Measurements from ENCODE around the gene WDR1.

WDR1 gene

DNA sequence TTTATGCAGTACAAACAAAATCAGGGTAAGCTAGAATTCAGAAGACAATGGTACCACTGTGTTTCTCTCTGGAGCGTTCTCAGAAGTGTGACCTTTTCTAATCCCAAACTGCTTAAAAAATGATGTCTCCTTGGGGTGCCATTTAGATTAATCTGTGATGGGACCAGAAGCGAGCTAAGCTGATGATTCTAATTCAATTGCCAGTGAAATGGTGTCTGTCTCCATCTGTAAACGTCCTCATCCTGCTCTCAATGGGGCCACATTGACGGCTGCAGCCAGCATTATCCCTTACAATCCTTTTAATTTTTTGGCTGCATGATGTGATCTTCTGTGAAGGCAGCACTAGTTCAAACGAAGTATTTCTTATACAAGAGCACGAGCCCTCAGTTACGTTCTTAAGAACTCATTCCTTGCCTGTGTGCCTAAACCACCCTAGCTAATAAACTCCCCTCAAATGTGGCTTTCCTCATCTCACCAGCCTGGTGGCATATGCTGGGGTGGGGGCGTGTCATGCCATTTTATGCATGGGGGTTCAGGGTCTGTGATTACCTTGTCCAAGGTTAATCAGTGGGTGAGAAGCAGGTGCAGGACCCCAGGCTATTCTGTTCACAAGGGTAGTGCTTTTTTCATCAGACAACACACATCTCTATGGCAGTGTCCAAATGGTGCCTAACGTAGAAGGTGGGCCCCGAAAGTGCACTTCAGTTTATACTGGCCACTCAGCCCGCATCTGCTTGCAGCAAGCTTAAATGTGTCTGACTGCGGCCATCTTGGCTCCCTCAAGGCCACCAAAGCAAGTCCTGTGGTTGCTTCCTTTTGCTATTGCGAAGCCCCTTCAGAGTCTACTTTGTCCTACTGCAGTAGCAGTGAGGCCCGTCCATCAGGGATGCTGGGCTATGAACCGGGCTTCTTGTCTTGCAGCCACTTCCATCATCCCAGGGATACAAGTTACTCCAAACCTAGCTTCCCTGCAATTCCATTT is 49.6 kb downstream of the WDR1 start:
- no peaks in the 10 kb centered on the region for H3K9me3 ChIP-seq (ENCODE audit: control insufficient read depth in 2 of 2, low read length in 2 of 2)
- no peaks in the 10 kb centered on the region for H3K4me1 ChIP-seq (ENCODE audit: control insufficient read depth in 2 of 2, insufficient read depth in 2 of 2, low read length in 2 of 2)
- H3K27me3 ChIP-seq (ENCODE audit: control insufficient read depth in 2 of 2, insufficient read depth in 2 of 2, low read length in 2 of 2): no peaks in the 10 kb centered on the region
- H3K36me3 ChIP-seq (ENCODE audit: control insufficient read depth in 2 of 2, insufficient read depth in 2 of 2, low read length in 2 of 2): peaks cover 12 to 24% of the 10 kb centered on the region in 2 donors
- no peak overlapping the region for H3K9ac ChIP-seq (ENCODE audit: low read depth in 1 of 2, low read length in 2 of 2)
- H3K27ac ChIP-seq (ENCODE audit: low read depth in 2 of 2, low read length in 2 of 2): no peak overlapping the region
- H3K4me3 ChIP-seq (ENCODE audit: low read length in 2 of 2): no peak overlapping the region

DNA sequence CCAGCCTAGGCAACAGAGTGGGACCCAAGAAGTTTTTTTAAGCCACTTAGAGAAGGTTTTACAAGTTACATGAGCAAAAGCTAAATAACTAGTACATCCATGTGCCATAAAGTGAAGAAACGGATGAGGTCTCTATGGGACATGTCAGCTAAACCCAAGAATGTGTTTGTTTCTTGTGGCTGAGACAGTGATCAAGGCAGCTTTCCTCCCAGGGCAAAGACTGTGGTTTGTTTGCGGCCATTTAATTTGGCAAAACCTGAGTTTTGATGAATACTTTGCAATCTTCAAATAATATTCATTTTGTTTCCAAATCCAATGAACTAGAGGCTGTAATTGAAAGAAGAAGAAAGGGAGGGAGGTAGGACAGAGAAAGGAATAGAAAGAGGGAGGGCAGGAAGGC is 50.4 kb downstream of the WDR1 start:
- no peaks in the 10 kb centered on the region for H3K9me3 ChIP-seq (ENCODE audit: control insufficient read depth in 2 of 2, low read length in 2 of 2)
- H3K27me3 ChIP-seq (ENCODE audit: control insufficient read depth in 2 of 2, insufficient read depth in 2 of 2, low read length in 2 of 2): no peaks in the 10 kb centered on the region
- no peak overlapping the region for H3K4me3 ChIP-seq (ENCODE audit: low read length in 2 of 2)
- peaks cover 12 to 24% of the 10 kb centered on the region in 2 donors for H3K36me3 ChIP-seq (ENCODE audit: control insufficient read depth in 2 of 2, insufficient read depth in 2 of 2, low read length in 2 of 2)
- H3K9ac ChIP-seq (ENCODE audit: low read depth in 1 of 2, low read length in 2 of 2): no peak overlapping the region
- H3K4me1 ChIP-seq (ENCODE audit: control insufficient read depth in 2 of 2, insufficient read depth in 2 of 2, low read length in 2 of 2): no peaks in the 10 kb centered on the region
- no peak overlapping the region for H3K27ac ChIP-seq (ENCODE audit: low read depth in 2 of 2, low read length in 2 of 2)

DNA sequence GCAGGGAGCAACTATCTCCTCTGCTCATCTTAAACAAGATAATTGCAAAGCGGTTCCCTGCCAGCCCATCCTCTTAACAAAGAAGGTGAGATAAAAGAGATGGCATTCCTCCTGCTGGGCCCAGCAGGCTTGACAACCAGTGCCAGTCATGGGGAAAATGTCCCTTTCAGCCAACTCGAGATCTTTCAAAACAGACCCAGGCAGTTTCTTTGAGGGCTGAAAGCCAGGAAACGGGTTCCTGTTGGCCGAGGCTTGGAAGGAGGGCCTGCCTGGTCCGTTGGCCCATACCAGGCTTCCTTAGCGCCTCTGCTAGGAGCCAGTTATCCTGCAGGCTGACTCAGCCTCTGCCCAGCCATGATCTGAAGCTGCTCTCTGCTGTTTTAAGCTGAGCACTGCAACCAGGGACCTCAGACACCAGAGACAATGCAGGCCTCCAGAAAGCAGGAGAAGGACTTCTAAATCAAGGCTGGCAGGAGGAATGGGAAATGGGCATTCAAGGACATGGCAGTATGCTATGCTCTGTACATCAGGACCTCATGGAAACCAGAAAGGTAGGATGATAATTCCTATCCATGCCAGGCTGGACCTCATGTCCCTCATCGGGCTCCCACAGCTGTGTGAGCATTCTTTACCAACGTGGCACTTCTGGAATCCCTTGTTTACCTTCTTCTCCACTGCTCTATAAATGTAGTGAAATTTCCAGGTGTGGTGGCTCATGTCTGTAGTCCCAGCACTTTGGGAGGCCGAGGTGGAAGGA is 52.9 kb downstream of the WDR1 start:
- Histone ChIP-seq H3K9ac (ENCODE audit: low read depth in 1 of 2, low read length in 2 of 2) (no peak overlapping the region), H3K4me3 (ENCODE audit: low read length in 2 of 2) (no peak overlapping the region), H3K36me3 (ENCODE audit: control insufficient read depth in 2 of 2, insufficient read depth in 2 of 2, low read length in 2 of 2) (peaks cover 9 to 15% of the 10 kb centered on the region in 2 donors), H3K4me1 (ENCODE audit: control insufficient read depth in 2 of 2, insufficient read depth in 2 of 2, low read length in 2 of 2) (no peaks in the 10 kb centered on the region), H3K27me3 (ENCODE audit: control insufficient read depth in 2 of 2, insufficient read depth in 2 of 2, low read length in 2 of 2) (no peaks in the 10 kb centered on the region), H3K27ac (ENCODE audit: low read depth in 2 of 2, low read length in 2 of 2) (no peak overlapping the region), H3K9me3 (ENCODE audit: control insufficient read depth in 2 of 2, low read length in 2 of 2) (no peaks in the 10 kb centered on the region)

DNA sequence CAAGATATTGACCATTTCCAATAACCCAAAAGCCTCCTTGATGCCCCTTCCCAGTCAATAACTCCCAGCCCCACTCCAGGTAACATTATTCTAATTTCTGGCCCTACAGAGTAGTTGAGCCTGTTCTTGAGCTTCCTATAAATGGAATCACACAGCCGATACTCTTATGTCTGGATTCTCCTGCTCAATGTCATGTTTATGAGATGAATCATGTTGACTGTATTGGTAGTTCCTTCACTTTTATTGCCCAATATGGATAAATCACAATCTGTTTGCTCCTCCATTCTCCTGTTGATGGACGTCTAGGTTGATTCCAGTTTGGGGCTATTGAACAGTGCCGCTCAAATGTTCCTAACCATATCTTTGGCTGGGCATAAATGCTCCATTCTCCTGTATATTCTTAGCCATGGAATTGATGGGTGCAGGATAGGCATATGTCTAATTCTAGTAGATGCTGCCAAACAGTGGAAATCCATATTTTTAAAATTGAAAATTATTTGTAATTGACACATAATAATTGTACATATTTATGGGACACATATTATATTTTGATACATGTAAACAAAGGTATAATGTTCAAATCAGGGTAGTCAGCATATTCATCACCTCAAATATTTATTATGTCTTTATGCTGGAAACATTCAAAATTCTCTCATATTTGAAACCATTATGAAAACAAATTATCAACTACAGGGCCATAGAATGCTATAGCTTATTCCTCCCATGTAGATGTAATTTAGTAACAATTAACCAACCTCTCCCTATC is 54.8 kb downstream of the WDR1 start:
- Histone ChIP-seq H3K4me1 (ENCODE audit: control insufficient read depth in 2 of 2, insufficient read depth in 2 of 2, low read length in 2 of 2) (no peaks in the 10 kb centered on the region), H3K9me3 (ENCODE audit: control insufficient read depth in 2 of 2, low read length in 2 of 2) (no peaks in the 10 kb centered on the region), H3K9ac (ENCODE audit: low read depth in 1 of 2, low read length in 2 of 2) (no peak overlapping the region), H3K4me3 (ENCODE audit: low read length in 2 of 2) (no peak overlapping the region), H3K27ac (ENCODE audit: low read depth in 2 of 2, low read length in 2 of 2) (no peak overlapping the region), H3K27me3 (ENCODE audit: control insufficient read depth in 2 of 2, insufficient read depth in 2 of 2, low read length in 2 of 2) (no peaks in the 10 kb centered on the region), H3K36me3 (ENCODE audit: control insufficient read depth in 2 of 2, insufficient read depth in 2 of 2, low read length in 2 of 2) (peaks cover 3 to 4% of the 10 kb centered on the region in 2 donors)

DNA sequence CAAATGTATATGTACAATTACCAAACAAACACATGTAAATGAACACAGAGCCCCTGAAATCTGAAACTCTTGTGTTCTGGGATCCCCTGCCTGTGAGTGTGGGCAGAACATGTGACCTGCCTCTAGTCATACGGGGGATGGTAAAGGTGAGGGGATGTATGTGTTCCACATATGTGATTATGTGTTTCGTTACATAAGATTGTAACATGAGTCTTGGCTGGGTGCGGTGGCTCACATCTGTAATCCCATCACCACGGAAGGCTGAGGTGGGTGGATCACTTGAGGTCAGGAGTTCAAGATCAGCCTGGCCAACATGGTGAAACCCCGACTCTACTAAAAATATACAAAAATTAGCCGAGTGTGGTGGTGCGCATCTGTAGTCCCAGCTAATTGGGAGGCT is 58.2 kb downstream of the WDR1 start:
- no peaks in the 10 kb centered on the region for H3K4me1 ChIP-seq (ENCODE audit: control insufficient read depth in 2 of 2, insufficient read depth in 2 of 2, low read length in 2 of 2)
- H3K27ac ChIP-seq (ENCODE audit: low read depth in 2 of 2, low read length in 2 of 2): no peak overlapping the region
- H3K36me3 ChIP-seq (ENCODE audit: control insufficient read depth in 2 of 2, insufficient read depth in 2 of 2, low read length in 2 of 2): no peaks in the 10 kb centered on the region
- H3K9ac ChIP-seq (ENCODE audit: low read depth in 1 of 2, low read length in 2 of 2): no peak overlapping the region
- H3K9me3 ChIP-seq (ENCODE audit: control insufficient read depth in 2 of 2, low read length in 2 of 2): no peaks in the 10 kb centered on the region
- no peaks in the 10 kb centered on the region for H3K27me3 ChIP-seq (ENCODE audit: control insufficient read depth in 2 of 2, insufficient read depth in 2 of 2, low read length in 2 of 2)
- H3K4me3 ChIP-seq (ENCODE audit: low read length in 2 of 2): no peak overlapping the region

DNA sequence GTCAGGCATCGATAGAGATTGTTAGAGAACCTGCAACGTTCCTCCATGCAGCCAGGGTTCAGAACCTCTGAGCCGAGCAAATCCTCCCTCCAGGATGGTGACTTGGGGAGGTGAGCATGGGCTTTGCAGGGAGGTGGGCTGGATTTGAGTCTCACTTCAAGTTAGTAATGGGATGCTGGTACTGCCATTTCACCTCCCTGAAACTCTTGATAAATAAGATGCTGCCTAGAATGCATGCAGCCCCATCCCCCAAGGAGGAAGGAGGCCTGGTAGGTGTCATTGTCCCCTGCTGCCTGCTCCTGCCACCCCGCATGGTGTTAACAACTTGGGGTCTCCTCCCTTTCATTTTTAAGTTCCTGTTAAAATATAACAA is 59.6 kb downstream of the WDR1 start:
- Histone ChIP-seq H3K4me3 (ENCODE audit: low read length in 2 of 2) (no peak overlapping the region), H3K9me3 (ENCODE audit: control insufficient read depth in 2 of 2, low read length in 2 of 2) (no peaks in the 10 kb centered on the region), H3K4me1 (ENCODE audit: control insufficient read depth in 2 of 2, insufficient read depth in 2 of 2, low read length in 2 of 2) (no peaks in the 10 kb centered on the region), H3K9ac (ENCODE audit: low read depth in 1 of 2, low read length in 2 of 2) (no peak overlapping the region), H3K36me3 (ENCODE audit: control insufficient read depth in 2 of 2, insufficient read depth in 2 of 2, low read length in 2 of 2) (no peaks in the 10 kb centered on the region), H3K27me3 (ENCODE audit: control insufficient read depth in 2 of 2, insufficient read depth in 2 of 2, low read length in 2 of 2) (no peaks in the 10 kb centered on the region), H3K27ac (ENCODE audit: low read depth in 2 of 2, low read length in 2 of 2) (no peak overlapping the region)

DNA sequence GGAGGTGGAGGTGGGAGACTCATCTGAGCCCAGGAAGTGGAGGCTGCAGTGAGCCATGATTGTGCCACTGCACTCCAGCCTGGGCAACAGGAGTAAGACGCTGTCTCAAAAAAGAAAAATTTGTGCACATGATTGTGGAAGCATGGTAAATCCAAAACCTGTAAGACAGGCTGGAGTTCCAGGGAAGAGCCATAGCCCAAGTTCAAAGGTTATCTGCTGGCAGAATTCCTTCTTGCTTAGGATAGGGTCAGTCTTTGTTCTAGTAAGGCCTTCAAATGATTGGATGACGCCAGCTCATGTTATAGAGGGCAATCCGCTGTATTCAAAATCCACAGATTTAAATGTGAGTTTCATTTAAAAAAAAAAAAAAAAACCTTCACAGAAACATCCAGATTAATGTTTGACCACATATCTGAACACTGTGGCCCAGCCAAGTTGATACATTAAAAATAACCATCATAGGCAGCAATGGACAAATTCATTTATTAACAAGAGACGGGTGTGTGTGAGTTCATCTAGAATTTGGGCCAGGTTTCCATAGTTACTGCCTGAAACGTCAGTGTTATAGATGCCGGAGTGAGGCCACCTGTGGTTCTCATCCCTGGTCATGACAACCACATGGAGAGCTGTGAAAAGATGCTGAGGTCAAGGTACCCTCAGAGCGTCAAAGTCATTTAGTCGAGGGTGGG is 60.1 kb downstream of the WDR1 start:
- H3K27ac ChIP-seq (ENCODE audit: low read depth in 2 of 2, low read length in 2 of 2): no peak overlapping the region

DNA sequence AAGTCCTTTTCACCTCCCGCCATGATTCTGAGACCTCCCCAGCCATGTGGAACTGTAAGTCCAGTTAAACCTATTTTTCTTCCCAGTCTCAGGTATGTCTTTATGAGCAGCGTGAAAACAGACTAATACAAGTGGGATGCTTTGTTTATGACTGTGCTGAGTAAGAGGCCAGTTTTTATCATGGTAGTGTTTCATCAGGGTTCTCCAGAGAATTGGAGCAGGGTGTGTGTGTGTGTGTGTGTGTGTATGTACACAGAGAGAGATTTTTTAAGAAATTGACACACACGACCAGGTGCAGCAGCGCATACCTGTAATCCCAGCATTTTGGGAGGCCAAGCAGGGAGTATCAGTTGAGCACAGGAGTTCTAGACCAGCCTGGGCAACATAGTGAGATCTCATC is 60.7 kb downstream of the WDR1 start:
- H3K9ac ChIP-seq (ENCODE audit: low read depth in 1 of 2, low read length in 2 of 2): no peak overlapping the region
- no peak overlapping the region for H3K4me3 ChIP-seq (ENCODE audit: low read length in 2 of 2)

More for the DNA sequence above, 60.1 kb downstream of the WDR1 start:
- Histone ChIP-seq H3K4me1 (ENCODE audit: control insufficient read depth in 2 of 2, insufficient read depth in 2 of 2, low read length in 2 of 2) (no peaks in the 10 kb centered on the region), H3K4me3 (ENCODE audit: low read length in 2 of 2) (no peak overlapping the region), H3K9ac (ENCODE audit: low read depth in 1 of 2, low read length in 2 of 2) (no peak overlapping the region), H3K9me3 (ENCODE audit: control insufficient read depth in 2 of 2, low read length in 2 of 2) (no peaks in the 10 kb centered on the region), H3K36me3 (ENCODE audit: control insufficient read depth in 2 of 2, insufficient read depth in 2 of 2, low read length in 2 of 2) (no peaks in the 10 kb centered on the region), H3K27me3 (ENCODE audit: control insufficient read depth in 2 of 2, insufficient read depth in 2 of 2, low read length in 2 of 2) (no peaks in the 10 kb centered on the region)

DNA sequence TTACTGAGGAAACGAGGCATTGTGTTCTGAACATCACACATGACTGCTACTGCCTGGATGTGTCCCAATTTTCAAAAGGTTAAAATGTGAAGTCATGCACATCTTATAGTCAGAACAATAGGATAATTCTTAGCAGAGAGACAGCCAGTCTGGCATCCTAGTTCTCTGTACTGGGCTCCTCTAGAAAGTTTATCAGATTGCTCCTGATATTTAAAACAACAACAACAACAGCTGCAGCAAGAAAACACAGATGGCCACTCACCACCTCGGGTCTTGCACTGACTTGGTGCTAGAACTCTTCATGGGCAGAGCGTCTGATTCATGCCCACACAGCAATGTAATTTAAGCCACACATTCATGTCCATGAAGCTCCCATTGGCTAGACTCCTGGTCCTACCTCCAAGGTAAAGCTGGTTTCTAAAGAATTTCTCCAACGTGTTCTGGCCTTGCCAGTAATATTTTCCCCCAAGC is 62.0 kb downstream of the WDR1 start:
- no peak overlapping the region for H3K4me3 ChIP-seq (ENCODE audit: low read length in 2 of 2)
- H3K27ac ChIP-seq (ENCODE audit: low read depth in 2 of 2, low read length in 2 of 2): no peak overlapping the region
- no peaks in the 10 kb centered on the region for H3K36me3 ChIP-seq (ENCODE audit: control insufficient read depth in 2 of 2, insufficient read depth in 2 of 2, low read length in 2 of 2)
- no peaks in the 10 kb centered on the region for H3K27me3 ChIP-seq (ENCODE audit: control insufficient read depth in 2 of 2, insufficient read depth in 2 of 2, low read length in 2 of 2)
- no peak overlapping the region for H3K9ac ChIP-seq (ENCODE audit: low read depth in 1 of 2, low read length in 2 of 2)
- no peaks in the 10 kb centered on the region for H3K9me3 ChIP-seq (ENCODE audit: control insufficient read depth in 2 of 2, low read length in 2 of 2)
- H3K4me1 ChIP-seq (ENCODE audit: control insufficient read depth in 2 of 2, insufficient read depth in 2 of 2, low read length in 2 of 2): no peaks in the 10 kb centered on the region

More for the DNA sequence above, 60.7 kb downstream of the WDR1 start:
- Histone ChIP-seq H3K27ac (ENCODE audit: low read depth in 2 of 2, low read length in 2 of 2) (no peak overlapping the region), H3K36me3 (ENCODE audit: control insufficient read depth in 2 of 2, insufficient read depth in 2 of 2, low read length in 2 of 2) (no peaks in the 10 kb centered on the region), H3K9me3 (ENCODE audit: control insufficient read depth in 2 of 2, low read length in 2 of 2) (no peaks in the 10 kb centered on the region), H3K4me1 (ENCODE audit: control insufficient read depth in 2 of 2, insufficient read depth in 2 of 2, low read length in 2 of 2) (no peaks in the 10 kb centered on the region), H3K27me3 (ENCODE audit: control insufficient read depth in 2 of 2, insufficient read depth in 2 of 2, low read length in 2 of 2) (no peaks in the 10 kb centered on the region)

Data from mucosa of rectum (tissue), 2 donors.